A549 (cell line): ENCODE data around the gene GOLGA5.

Experiments
- EP300 ChIP-seq, 2 experiments: fragments of >200 bp; sonication (Bioruptor Twin); formaldehyde crosslinking; IDR thresholded peaks; 2 replicates in 1 of 2; 3 replicates in 1 of 2; pipeline ENCODE4 v1.6.1; 2016 to 2017
- FOSL2 ChIP-seq, 2 experiments: fragments of 450-650 bp in 1 of 2; fragments of >200 bp in 1 of 2; sonication (Bioruptor Twin) in 1 of 2; formaldehyde crosslinking; IDR thresholded peaks; 2 replicates each; pipeline versions ENCODE4 v1.5.0 to v1.6.1; 2016 to 2020; ENCODE audit warnings: mild to moderate bottlenecking in 1 of 2, moderate library complexity in 1 of 2
- HOXB5 ChIP-seq: fragments of 250-450 bp; sonication (Bioruptor Pico); IDR thresholded peaks from 2 replicates; pipeline ENCODE4 v1.5.0; 2020; ENCODE audit warnings: mild to moderate bottlenecking, moderate library complexity
- MAFK ChIP-seq: fragments of 450-650 bp; IDR thresholded peaks from 2 replicates; pipeline ENCODE4 v1.6.1; 2014; ENCODE audit not compliant: partially characterized antibody
- MAZ ChIP-seq: fragments of 150-350 bp; IDR thresholded peaks from 2 replicates; pipeline ENCODE4 v1.6.1; 2014; ENCODE audit warnings: antibody characterized with exemption, low read depth, low read length, borderline replicate concordance
- MYC ChIP-seq: IDR thresholded peaks from 2 replicates; pipeline ENCODE4 v1.6.1; 2012; ENCODE audit warnings: mild to moderate bottlenecking, inconsistent platforms, low read length, improper control_type of control experiment, borderline replicate concordance
- POLR2A ChIP-seq: IDR thresholded peaks from 2 replicates; pipeline ENCODE4 v1.6.1; 2012; ENCODE audit warnings: mild to moderate bottlenecking, low read length
- SMC3 ChIP-seq: fragments of >200 bp; sonication (Bioruptor Twin); formaldehyde crosslinking; IDR thresholded peaks from 3 replicates; pipeline ENCODE4 v1.6.1; 2018; ENCODE audit warnings: inconsistent platforms
- USF2 ChIP-seq: fragments of 450-650 bp; IDR thresholded peaks from 2 replicates; pipeline ENCODE4 v1.6.1; 2014; ENCODE audit warnings: antibody characterized with exemption
- ZC3H11A ChIP-seq: fragments of 450-650 bp; IDR thresholded peaks from 2 replicates; pipeline ENCODE4 v1.6.1; 2014; ENCODE audit warnings: antibody characterized with exemption, mild to moderate bottlenecking
- ZSCAN20 ChIP-seq: fragments of 250-450 bp; sonication (Bioruptor Pico); IDR thresholded peaks from 2 replicates; pipeline ENCODE4 v1.8.0; 2022; ENCODE audit warnings: mild to moderate bottlenecking, moderate library complexity
- TF ChIP-seq, protein P1 (sequence below): IDR thresholded peaks from 2 replicates; pipeline ENCODE4 v1.6.1; 2012
- TF ChIP-seq, protein P2 (sequence below): fragments of >200 bp; sonication (Bioruptor Twin); formaldehyde crosslinking; IDR thresholded peaks from 3 replicates; pipeline ENCODE4 v1.5.1; 2016

GRCh38 chr14:92861856-92862745 lies 68.0 kb downstream of the GOLGA5 start:
- TF ChIP-seq, protein P1, sequence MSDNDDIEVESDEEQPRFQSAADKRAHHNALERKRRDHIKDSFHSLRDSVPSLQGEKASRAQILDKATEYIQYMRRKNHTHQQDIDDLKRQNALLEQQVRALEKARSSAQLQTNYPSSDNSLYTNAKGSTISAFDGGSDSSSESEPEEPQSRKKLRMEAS: no peak
- TF ChIP-seq POLR2A (no peak), MAFK (no peak), EP300 (IDR thresholded peaks at IDR 0.05) (no peak), HOXB5 (CRISPR knock-in tag) (no peak), ZSCAN20 (CRISPR knock-in tag) (no peak), USF2 (no peak), MAZ (no peak), MYC (no peak), ZC3H11A (no peak), SMC3 (no peak), FOSL2 (IDR thresholded peaks at IDR 0.05) (no peak), FOSL2 (CRISPR knock-in tag; IDR thresholded peaks at IDR 0.05) (no peak)
- TF ChIP-seq, protein P2, sequence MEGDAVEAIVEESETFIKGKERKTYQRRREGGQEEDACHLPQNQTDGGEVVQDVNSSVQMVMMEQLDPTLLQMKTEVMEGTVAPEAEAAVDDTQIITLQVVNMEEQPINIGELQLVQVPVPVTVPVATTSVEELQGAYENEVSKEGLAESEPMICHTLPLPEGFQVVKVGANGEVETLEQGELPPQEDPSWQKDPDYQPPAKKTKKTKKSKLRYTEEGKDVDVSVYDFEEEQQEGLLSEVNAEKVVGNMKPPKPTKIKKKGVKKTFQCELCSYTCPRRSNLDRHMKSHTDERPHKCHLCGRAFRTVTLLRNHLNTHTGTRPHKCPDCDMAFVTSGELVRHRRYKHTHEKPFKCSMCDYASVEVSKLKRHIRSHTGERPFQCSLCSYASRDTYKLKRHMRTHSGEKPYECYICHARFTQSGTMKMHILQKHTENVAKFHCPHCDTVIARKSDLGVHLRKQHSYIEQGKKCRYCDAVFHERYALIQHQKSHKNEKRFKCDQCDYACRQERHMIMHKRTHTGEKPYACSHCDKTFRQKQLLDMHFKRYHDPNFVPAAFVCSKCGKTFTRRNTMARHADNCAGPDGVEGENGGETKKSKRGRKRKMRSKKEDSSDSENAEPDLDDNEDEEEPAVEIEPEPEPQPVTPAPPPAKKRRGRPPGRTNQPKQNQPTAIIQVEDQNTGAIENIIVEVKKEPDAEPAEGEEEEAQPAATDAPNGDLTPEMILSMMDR: no peak
